ENCODE data around the gene ELP5.

The ELP5 gene

GRCh38 chr17:7293816-7294613 is 42.0 kb downstream of the ELP5 start:
- POLR2A ChIA-PET (ENCODE audit: low non-redundant PET), result interaction anchor here (1.1 kb wide), 1 partner anchor 13 kb away, joined by 4 read pairs; the partner anchor contains the start of gene SLC2A4
- CTCF ChIA-PET, result no interaction called here

GRCh38 chr17:7294614-7295153 is 42.7 kb downstream of the ELP5 start, which contains the start of gene YBX2:
TSS of gene YBX2 (minus strand) at chr17:7294639. CDS start at chr17:7294500, 139 bp downstream.
- CTCF ChIA-PET, result no interaction called here
- TF ChIP-seq CTCF (conservative IDR thresholded peaks at IDR 0.05; ENCODE audit: low read depth), result no peak
- peak; percentile 93 for DNase-seq (ENCODE audit: low spot score)
- peak within 1 kb of the TSS; percentile 81 for H3K27ac ChIP-seq
- POLR2A ChIA-PET (ENCODE audit: low non-redundant PET), result no interaction called here

More at GRCh38 chr17:7293816-7294613, 42.0 kb downstream of the ELP5 start:
- DNase-seq (ENCODE audit: low spot score), result peak; percentile 42
- no peak for TF ChIP-seq CTCF (conservative IDR thresholded peaks at IDR 0.05; ENCODE audit: low read depth)
- H3K27ac ChIP-seq, result peak overlapping the region; percentile 81

- DNase-seq (ENCODE audit: low spot score), result no peak
- CTCF ChIA-PET, result interaction anchor here (0.6 to 1.9 kb wide), 12 partner anchors 10 to 281 kb away, joined by 3 to 48 read pairs (median 5); partner anchors contain the start of genes GPS2 and SLC2A4
- no peak for TF ChIP-seq CTCF (conservative IDR thresholded peaks at IDR 0.05; ENCODE audit: low read depth)
- peak overlapping the region; percentile 81 for H3K27ac ChIP-seq
- POLR2A ChIA-PET (ENCODE audit: low non-redundant PET), result interaction anchor here (0.6 to 0.9 kb wide), 2 partner anchors 14 to 97 kb away, joined by 3 to 5 read pairs; partner anchors contain the start of gene SLC2A4
Observed at GRCh38 chr17:7295230-7296180, 43.5 kb downstream of the ELP5 start.

- POLR2A ChIA-PET (ENCODE audit: low non-redundant PET), result interaction anchor here (0.9 kb wide), 1 partner anchor 15 kb away, joined by 3 read pairs; the partner anchor contains the start of gene SLC2A4
Observed at GRCh38 chr17:7296189-7296861, 44.3 kb downstream of the ELP5 start.

GRCh38 chr17:7304179-7304578 is 52.2 kb downstream of the ELP5 start:
- no peak overlapping the region for H3K27ac ChIP-seq
- TF ChIP-seq CTCF (conservative IDR thresholded peaks at IDR 0.05; ENCODE audit: low read depth), result no peak
- POLR2A ChIA-PET (ENCODE audit: low non-redundant PET), result no interaction called here
- CTCF ChIA-PET, result no interaction called here
- no peak for DNase-seq (ENCODE audit: low spot score)

More at GRCh38 chr17:7296189-7296861, 44.3 kb downstream of the ELP5 start:
- CTCF ChIA-PET, result interaction anchor here (0.6 to 1.9 kb wide), 21 partner anchors 9 to 282 kb away, joined by 3 to 48 read pairs (median 4); partner anchors contain the start of genes CLDN7, CTDNEP1, GABARAP and GPS2
- peak; percentile 94 for TF ChIP-seq CTCF (conservative IDR thresholded peaks at IDR 0.05; ENCODE audit: low read depth)
- peak overlapping the region; percentile 81 for H3K27ac ChIP-seq
- peak; percentile 55 for DNase-seq (ENCODE audit: low spot score)
